AG09309 (cell line): ENCODE measurements around the gene HIVEP3.
A peak's percentile ranks its signal among the peaks of the same experiment; 100 is the strongest.

Experiments used
- DNase-seq: peaks from one replicate; pipeline ENCODE4 v3.0.0-alpha.2; 2010; ENCODE audit warnings: low read depth
- H3K4me3 ChIP-seq: 2 replicates; pipeline ENCODE4 v1.5.1; 2011; ENCODE audit warnings: mild to moderate bottlenecking, low read depth, low read length, moderate library complexity; ENCODE audit not compliant: control insufficient read depth
- TF ChIP-seq, protein P1 (sequence below): IDR thresholded peaks from 2 replicates; pipeline ENCODE4 v1.5.1; 2011; ENCODE audit warnings: mild to moderate bottlenecking, low read depth, low read length, inconsistent platforms; ENCODE audit not compliant: insufficient read depth, control insufficient read depth; ENCODE audit errors: missing control alignments

Gene HIVEP3

GRCh38 chr1:41758904-41759548, 159.7 kb downstream of the HIVEP3 start:
- no peak overlapping the region for H3K4me3 ChIP-seq
- DNase-seq: peak; percentile 79
- TF ChIP-seq, protein P1, sequence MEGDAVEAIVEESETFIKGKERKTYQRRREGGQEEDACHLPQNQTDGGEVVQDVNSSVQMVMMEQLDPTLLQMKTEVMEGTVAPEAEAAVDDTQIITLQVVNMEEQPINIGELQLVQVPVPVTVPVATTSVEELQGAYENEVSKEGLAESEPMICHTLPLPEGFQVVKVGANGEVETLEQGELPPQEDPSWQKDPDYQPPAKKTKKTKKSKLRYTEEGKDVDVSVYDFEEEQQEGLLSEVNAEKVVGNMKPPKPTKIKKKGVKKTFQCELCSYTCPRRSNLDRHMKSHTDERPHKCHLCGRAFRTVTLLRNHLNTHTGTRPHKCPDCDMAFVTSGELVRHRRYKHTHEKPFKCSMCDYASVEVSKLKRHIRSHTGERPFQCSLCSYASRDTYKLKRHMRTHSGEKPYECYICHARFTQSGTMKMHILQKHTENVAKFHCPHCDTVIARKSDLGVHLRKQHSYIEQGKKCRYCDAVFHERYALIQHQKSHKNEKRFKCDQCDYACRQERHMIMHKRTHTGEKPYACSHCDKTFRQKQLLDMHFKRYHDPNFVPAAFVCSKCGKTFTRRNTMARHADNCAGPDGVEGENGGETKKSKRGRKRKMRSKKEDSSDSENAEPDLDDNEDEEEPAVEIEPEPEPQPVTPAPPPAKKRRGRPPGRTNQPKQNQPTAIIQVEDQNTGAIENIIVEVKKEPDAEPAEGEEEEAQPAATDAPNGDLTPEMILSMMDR: no peak

GRCh38 chr1:41758500-41758899, 160.2 kb downstream of the HIVEP3 start:
- TF ChIP-seq, protein P1: no peak
- no peak for DNase-seq
- H3K4me3 ChIP-seq: no peak overlapping the region

DNA sequence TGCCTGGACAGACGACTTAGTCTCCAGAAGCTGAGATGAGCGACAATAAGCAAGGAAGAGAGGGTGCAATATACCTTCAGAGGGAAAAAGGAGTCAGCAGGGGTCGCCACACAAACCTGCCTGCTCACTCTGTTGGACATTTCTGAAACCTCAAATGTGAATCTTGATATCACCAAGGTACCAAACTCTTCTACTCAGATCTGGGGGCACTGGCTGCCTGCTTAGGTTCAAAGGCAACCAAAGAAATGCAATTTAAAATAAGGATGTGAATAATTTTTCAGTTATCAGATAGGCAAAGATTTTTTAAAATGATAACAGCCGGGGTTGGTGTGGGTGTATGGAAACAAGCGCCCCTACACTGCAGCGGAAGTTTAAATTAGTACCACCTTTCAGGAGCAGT, 164.2 kb downstream of the HIVEP3 start:
- H3K4me3 ChIP-seq: no peak overlapping the region
- TF ChIP-seq, protein P1: no peak
- no peak for DNase-seq

DNA sequence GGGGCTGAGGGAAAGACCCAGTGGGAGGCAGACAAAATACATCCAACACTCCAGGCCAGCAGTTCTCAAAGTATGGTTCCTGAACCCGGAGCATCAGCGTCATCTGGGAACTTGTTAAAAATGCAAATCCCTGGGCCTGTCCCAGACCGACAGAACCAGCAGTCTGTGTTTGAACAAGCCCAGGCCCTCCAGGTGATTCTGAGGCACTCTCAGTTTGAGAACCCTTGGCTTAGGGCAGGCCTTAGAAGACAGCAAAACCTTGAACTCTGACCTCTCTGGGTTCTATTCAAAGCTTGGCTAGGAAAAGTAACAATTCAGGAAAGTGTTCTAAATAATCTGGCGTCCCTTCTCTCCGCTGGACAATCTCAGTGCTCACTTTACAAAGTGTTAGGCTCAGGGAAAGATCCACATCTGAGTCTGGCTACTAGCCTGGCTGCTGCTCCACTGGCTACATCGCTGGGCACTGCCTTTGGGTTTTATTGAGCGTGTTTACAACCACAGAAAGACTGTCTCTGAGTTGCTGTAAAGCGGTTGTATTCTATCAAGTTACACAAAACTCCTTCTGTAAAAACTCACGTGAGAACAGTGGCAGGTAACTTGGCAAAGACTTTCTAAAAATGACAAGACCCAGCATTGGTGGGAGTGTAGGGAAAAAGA, 166.1 kb downstream of the HIVEP3 start:
- no peak for DNase-seq
- no peak overlapping the region for H3K4me3 ChIP-seq
- TF ChIP-seq, protein P1: no peak

DNA sequence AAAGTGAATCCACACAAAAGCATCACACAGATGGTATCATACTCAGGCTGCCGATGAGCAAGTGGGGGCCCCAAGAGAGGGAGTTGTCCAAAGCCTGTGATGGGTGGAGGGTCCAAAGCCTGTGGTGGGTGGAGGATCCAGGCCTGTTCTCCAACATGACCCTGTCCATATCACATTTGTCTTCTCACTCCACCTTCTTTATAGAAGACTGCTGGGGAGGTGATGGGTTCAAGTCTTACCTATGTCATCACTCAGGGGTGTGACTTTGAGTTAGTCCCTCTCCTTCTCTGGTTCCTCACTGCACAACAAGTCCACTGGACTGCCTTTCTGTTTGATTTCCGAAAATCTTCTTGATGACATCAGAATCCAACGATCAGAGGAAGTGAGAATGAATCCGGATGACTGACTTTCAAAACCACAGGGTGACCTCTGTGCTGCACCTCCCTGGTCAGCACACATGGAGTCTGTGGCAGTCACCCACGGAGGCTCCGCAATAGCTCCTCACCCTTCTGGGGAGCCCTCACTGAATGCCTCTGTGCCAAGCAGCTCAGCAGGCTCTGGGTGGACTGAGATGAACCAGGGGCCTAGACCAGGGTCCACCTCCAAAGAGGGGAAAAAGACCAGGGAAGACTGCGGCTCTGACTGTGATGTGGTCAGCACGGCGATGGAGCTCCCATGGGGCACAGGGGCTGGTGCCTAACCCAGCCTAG, 166.8 kb downstream of the HIVEP3 start:
- DNase-seq: no peak
- TF ChIP-seq, protein P1: no peak
- no peak overlapping the region for H3K4me3 ChIP-seq

DNA sequence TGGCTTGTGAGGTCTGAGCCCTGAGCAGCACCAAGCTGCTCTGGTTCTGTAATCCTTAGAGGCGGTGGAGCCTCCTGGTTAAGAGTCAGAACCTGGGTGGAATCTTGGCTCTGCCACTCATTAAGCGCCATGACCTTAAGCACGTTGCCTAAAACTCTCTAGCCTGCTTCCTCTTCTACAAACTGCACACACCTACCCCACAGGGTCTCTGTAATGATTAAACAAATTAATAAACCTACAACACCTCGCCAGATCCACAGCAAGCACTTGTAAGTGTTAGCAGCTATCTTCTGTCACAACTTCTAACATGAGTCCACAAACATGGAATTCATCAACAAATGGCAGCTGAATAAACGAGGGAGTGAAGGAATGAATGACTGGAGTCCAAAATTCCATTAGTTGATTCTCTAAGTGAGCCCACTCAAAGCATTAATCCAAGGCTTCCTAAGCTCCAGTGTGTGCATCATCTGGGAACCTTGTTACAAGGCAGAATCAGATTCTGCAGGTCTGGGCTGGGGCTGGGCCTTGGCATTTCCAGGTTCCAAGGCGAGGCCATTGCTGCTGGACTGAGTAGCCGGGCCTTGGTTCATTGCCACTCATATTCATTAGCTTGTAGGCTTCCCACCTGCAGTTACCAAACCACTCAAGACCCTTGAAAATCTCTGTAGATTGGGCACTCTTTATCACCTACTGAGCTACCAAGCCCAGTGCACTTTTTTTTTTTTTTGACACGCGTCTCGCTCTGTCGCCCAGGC, 168.6 kb downstream of the HIVEP3 start:
- DNase-seq: no peak
- TF ChIP-seq, protein P1: no peak
- no peak overlapping the region for H3K4me3 ChIP-seq
